ENCODE results near the gene USPL1. TPM values are rescaled to one million over a fixed set of nuclear protein-coding genes. Genes with fewer than 3 reads are reported as not detected.

Gene USPL1
- total and polyA plus RNA-seq, 3 donors from 2014 or later = 36.0 to 52.0 (median 36.4) TPM

DNA sequence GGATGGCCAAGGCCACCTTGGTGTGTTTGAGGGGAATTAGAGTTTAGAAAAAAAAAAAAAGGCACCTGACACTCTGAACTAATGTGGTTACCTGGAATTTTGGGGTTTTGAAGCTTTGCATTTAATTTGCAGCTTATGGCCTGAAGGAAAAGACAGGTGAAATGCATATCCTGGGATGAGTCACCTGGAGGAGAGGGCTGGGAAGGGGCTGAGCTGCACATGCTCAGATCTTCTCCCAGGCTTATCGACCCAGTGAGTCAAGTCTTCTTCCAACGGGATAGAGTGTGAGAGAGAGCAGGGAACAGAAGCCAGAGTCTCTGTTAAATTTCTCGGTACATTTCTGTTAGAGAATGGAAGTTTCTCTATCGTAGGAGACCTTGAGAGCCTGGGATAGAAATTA lies 88.0 kb downstream of the USPL1 start:
- no peak for DNase-seq
- Histone ChIP-seq H3K36me3 (ENCODE audit: low read depth, missing control alignments) (no peaks in the 10 kb centered on the region), H3K27me3 (no peaks in the 10 kb centered on the region), H3K27ac (no peak overlapping the region), H3K9me3 (no peaks in the 10 kb centered on the region), H3K4me3 (no peak overlapping the region), H3K4me1 (no peaks in the 10 kb centered on the region)
- 80% methylated on average over 4 of the region's 4 CpGs for WGBS, 2 donors
- intact Hi-C loops (cut with DNase I; ENCODE audit: low total_unique reads) = no loop called here
- TF ChIP-seq POLR2A (IDR thresholded peaks at IDR 0.05) = no peak
- TF ChIP-seq, protein P1, sequence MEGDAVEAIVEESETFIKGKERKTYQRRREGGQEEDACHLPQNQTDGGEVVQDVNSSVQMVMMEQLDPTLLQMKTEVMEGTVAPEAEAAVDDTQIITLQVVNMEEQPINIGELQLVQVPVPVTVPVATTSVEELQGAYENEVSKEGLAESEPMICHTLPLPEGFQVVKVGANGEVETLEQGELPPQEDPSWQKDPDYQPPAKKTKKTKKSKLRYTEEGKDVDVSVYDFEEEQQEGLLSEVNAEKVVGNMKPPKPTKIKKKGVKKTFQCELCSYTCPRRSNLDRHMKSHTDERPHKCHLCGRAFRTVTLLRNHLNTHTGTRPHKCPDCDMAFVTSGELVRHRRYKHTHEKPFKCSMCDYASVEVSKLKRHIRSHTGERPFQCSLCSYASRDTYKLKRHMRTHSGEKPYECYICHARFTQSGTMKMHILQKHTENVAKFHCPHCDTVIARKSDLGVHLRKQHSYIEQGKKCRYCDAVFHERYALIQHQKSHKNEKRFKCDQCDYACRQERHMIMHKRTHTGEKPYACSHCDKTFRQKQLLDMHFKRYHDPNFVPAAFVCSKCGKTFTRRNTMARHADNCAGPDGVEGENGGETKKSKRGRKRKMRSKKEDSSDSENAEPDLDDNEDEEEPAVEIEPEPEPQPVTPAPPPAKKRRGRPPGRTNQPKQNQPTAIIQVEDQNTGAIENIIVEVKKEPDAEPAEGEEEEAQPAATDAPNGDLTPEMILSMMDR (IDR thresholded peaks at IDR 0.05) = no peak

DNA sequence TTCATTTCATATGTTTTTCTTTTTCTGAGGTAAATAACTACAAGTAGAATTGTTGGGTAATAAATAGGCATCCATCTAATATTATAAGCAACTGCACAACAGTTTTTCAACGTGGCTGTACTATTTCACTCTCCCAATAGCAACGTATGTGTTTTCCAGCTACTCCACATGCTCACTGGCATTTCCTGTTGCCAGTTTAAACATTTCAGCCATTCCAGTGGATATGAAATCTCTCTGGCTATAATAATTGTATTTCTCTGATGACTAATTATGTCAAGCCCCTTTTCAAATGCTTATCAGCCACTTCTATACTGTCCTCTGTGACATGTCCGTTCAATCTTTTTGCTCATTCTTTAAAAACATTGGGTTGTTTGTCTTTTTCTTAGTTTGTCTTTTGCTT lies 90.8 kb downstream of the USPL1 start:
- Histone ChIP-seq H3K36me3 (ENCODE audit: low read depth, missing control alignments) (no peaks in the 10 kb centered on the region), H3K4me1 (no peaks in the 10 kb centered on the region), H3K4me3 (no peak overlapping the region), H3K27me3 (no peaks in the 10 kb centered on the region), H3K27ac (no peak overlapping the region), H3K9me3 (no peaks in the 10 kb centered on the region)
- no peak for TF ChIP-seq POLR2A (IDR thresholded peaks at IDR 0.05)
- TF ChIP-seq, protein P1 (IDR thresholded peaks at IDR 0.05) = no peak
- 64 to 67% methylated on average over 3 of the region's 3 CpGs for WGBS, 2 donors
- intact Hi-C loops (cut with DNase I; ENCODE audit: low total_unique reads) = no loop called here
- no peak for DNase-seq

Small RNAs within 50 kb of the gene (small RNA-seq; reads per million reads assigned to genes)
- 0 reads per million in 2 donors for gene RF00017

Other genes starting within 250 kb of the USPL1 start
- 10 to 100 TPM; 33.4 to 36.4 TPM for gene UBE2L5, start 195.4 kb upstream of the USPL1 start, total RNA-seq
- gene UBE2L5, start 195.4 kb upstream of the USPL1 start, polyA plus RNA-seq (ENCODE audit: insufficient read depth, low read depth, low replicate concordance) = 108 TPM
- 100 to 1,000 TPM; 285 to 298 TPM for gene HMGB1, start 152.0 kb upstream of the USPL1 start, total RNA-seq
- gene HMGB1, start 152.0 kb upstream of the USPL1 start, polyA plus RNA-seq (ENCODE audit: insufficient read depth, low read depth, low replicate concordance) = 256 TPM
- 1 to 10 TPM; 2.5 to 7.3 TPM for gene ALOX5AP, start 117.6 kb downstream of the USPL1 start, total RNA-seq
- gene ALOX5AP, start 117.6 kb downstream of the USPL1 start, polyA plus RNA-seq (ENCODE audit: insufficient read depth, low read depth, low replicate concordance) = 13.4 TPM

Data from testis (tissue), 3 donors.